ENCODE results near the gene CFAP57. TPM values are rescaled to one million over a fixed set of nuclear protein-coding genes. Genes with fewer than 3 reads are reported as not detected.

Gene CFAP57
- total and polyA plus RNA-seq, 9 of the 15 experiments (the other 6 are each of a cell fraction or from before 2014, with no cell fraction given): 0.04 to 0.22 (median 0.07) TPM; not detected in 3

DNA sequence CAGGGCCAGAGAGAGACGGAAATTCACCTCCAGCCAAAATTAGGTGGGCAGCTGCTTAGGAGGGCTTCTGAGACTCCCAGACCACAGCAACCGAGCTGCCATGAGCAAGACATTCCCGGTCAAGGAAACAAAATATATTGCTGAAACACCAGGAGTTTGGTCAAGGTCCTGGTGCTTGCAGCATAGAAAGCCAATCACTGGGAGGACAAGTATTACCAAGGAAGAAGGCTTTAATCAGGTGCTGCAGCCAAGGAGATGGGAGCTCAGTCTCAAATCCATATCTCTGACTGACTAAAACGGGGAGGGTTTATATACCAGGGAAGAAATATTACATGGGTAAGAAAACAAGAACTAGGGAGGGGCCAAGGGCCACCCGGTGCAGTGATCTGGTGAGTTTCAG, 78.9 kb downstream of the CFAP57 start:
- H3K27ac ChIP-seq (ENCODE audit: extremely low read depth, low read depth, low read length): no peak overlapping the region
- H3K79me2 ChIP-seq (ENCODE audit: control insufficient read depth, insufficient read depth, low read length): no peaks in the 10 kb centered on the region
- no peak for ATAC-seq
- CTCF ChIA-PET (ENCODE audit: low intra/inter-chr PET ratio): no interaction called here
- H2AFZ ChIP-seq (ENCODE audit: low read depth, low read length): no peak overlapping the region
- in situ Hi-C loops (cut with MboI): no loop called here
- no peak overlapping the region for H3K4me3 ChIP-seq
- no peaks in the 10 kb centered on the region for H3K9me1 ChIP-seq (ENCODE audit: control insufficient read depth, insufficient read depth, low read length)
- no peak for FAIRE-seq
- WGBS (ENCODE audit: insufficient coverage, low coverage, missing lambda C conversion rate): 0% methylated on average over 5 of the region's 5 CpGs
- DNase-seq (ENCODE audit: extremely low read depth in 1 of 4, low spot score in 3 of 4): no peak
- TF ChIP-seq SRF (CRISPR knock-in tag; IDR thresholded peaks at IDR 0.05): no peak
- 0 out of 2 replicates have a peak, but pooled peaks have one; percentile 65 for TF ChIP-seq ZNF124 (CRISPR knock-in tag; IDR thresholded peaks at IDR 0.05)
- no peaks in the 10 kb centered on the region for H3K36me3 ChIP-seq (ENCODE audit: control insufficient read depth, insufficient read depth, low read length)
- no TSS peak for BruUV-seq (replicated peaks)
- no peaks in the 10 kb centered on the region; the same call in 1 of the 2 replicates for H3K9me3 ChIP-seq (replicated peaks; ENCODE audit: control insufficient read depth, insufficient read depth, low read depth, low read length)
- H4K20me1 ChIP-seq (replicated peaks; ENCODE audit: control insufficient read depth, insufficient read depth, low read length): no peaks in the 10 kb centered on the region
- no peak overlapping the region for H3K4me2 ChIP-seq (ENCODE audit: insufficient read depth, low read length)
- no peak overlapping the region for H3K9ac ChIP-seq (ENCODE audit: insufficient read depth in 1 of 2, low read depth in 2 of 2, low read length in 2 of 2)
- POLR2A ChIA-PET: no interaction called here
- H3K27me3 ChIP-seq (ENCODE audit: control insufficient read depth in 2 of 2, insufficient read depth in 2 of 2, low read length in 2 of 2): peaks cover 8 to 30% of the 10 kb centered on the region in 2 experiments; a peak in 4 of 5 replicates
- H3K4me1 ChIP-seq (replicated peaks in 1 of 2; ENCODE audit: control insufficient read depth in 2 of 2, insufficient read depth in 2 of 2, low read length in 2 of 2): no peaks in the 10 kb centered on the region
- intact Hi-C loops (cut with micrococcal nuclease): no loop called here

DNA sequence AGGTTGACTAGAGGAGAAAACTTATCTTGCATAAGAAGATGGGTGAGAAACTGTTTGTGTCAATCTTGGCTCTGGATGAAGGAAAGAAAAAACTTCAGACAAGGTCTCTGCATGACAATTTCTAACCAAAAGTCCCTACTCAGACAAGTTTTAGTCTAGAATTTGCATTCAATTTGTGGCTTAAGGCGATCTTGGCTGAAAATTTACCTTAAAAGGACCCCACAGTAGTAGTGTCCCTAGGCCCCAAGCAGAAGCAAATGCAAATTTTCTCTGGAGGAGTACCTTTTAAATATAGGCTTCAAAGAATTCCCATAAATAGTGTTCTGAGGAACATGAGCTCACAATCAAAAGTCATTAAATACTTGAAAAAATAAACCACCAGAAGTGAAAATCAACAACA, 80.1 kb downstream of the CFAP57 start:
- Histone ChIP-seq H3K9ac (ENCODE audit: insufficient read depth in 1 of 2, low read depth in 2 of 2, low read length in 2 of 2) (no peak overlapping the region), H3K9me1 (ENCODE audit: control insufficient read depth, insufficient read depth, low read length) (no peaks in the 10 kb centered on the region), H3K4me2 (ENCODE audit: insufficient read depth, low read length) (no peak overlapping the region), H4K20me1 (replicated peaks; ENCODE audit: control insufficient read depth, insufficient read depth, low read length) (no peaks in the 10 kb centered on the region), H3K4me3 (no peak overlapping the region), H3K9me3 (replicated peaks; ENCODE audit: control insufficient read depth, insufficient read depth, low read depth, low read length) (no peaks in the 10 kb centered on the region; the same call in 1 of the 2 replicates), H3K36me3 (ENCODE audit: control insufficient read depth, insufficient read depth, low read length) (no peaks in the 10 kb centered on the region), H3K79me2 (ENCODE audit: control insufficient read depth, insufficient read depth, low read length) (no peaks in the 10 kb centered on the region), H3K4me1 (replicated peaks in 1 of 2; ENCODE audit: control insufficient read depth in 2 of 2, insufficient read depth in 2 of 2, low read length in 2 of 2) (no peaks in the 10 kb centered on the region), H3K27ac (ENCODE audit: extremely low read depth, low read depth, low read length) (no peak overlapping the region), H2AFZ (ENCODE audit: low read depth, low read length) (no peak overlapping the region), H3K27me3 (ENCODE audit: control insufficient read depth in 2 of 2, insufficient read depth in 2 of 2, low read length in 2 of 2) (peaks cover 6 to 41% of the 10 kb centered on the region in 2 experiments; a peak in 3 of 5 replicates)
- ChIA-PET CTCF (ENCODE audit: low intra/inter-chr PET ratio) (no interaction called here), POLR2A (no interaction called here)
- DNase-seq (ENCODE audit: extremely low read depth in 1 of 4, low spot score in 3 of 4) (no peak), FAIRE-seq (peak; percentile 11), ATAC-seq (no peak)
- TF ChIP-seq, protein P1, sequence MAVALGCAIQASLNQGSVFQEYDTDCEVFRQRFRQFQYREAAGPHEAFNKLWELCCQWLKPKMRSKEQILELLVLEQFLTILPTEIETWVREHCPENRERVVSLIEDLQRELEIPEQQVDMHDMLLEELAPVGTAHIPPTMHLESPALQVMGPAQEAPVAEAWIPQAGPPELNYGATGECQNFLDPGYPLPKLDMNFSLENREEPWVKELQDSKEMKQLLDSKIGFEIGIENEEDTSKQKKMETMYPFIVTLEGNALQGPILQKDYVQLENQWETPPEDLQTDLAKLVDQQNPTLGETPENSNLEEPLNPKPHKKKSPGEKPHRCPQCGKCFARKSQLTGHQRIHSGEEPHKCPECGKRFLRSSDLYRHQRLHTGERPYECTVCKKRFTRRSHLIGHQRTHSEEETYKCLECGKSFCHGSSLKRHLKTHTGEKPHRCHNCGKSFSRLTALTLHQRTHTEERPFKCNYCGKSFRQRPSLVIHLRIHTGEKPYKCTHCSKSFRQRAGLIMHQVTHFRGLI (CRISPR knock-in tag; IDR thresholded peaks at IDR 0.05): no peak
- no TSS peak for BruUV-seq (replicated peaks)
- intact Hi-C loops (cut with micrococcal nuclease) (no loop called here), in situ Hi-C loops (cut with MboI) (no loop called here)
- 0% methylated on average over 1 of the region's 1 CpG for WGBS (ENCODE audit: insufficient coverage, low coverage, missing lambda C conversion rate)

All from K562 (cell line).